GM12878 (cell line): ENCODE results near the gene ITK. TPM values are rescaled to one million over a fixed set of nuclear protein-coding genes. Genes with fewer than 3 reads are reported as not detected.

Source experiments
- ATAC-seq: fragments of 200-7000 bp; cut with Tn5 transposase; 3 replicates; pipeline ENCODE4 v1.9.1; 2020; ENCODE audit warnings: mild to moderate bottlenecking, moderate library complexity
- BruUV-seq: library from RNA; stranded (reverse); fragments of 400-500 nt; replicated peaks from 2 replicates; lab custom pipeline; 2021; lab: Mats Ljungman, UMichigan
- CTCF ChIA-PET: fragments of 300-600 bp; sonication (Branson Sonifier 250); formaldehyde crosslinking; extraction: SDS; loops from one replicate; lab custom pipeline; 2021; ENCODE audit warnings: inconsistent platforms; lab: Yijun Ruan, JAX
- POLR2A ChIA-PET: fragments of 350-600 bp; formaldehyde crosslinking; extraction: SDS; loops from one replicate; lab custom pipeline; 2021; ENCODE audit warnings: inconsistent platforms; lab: Charles Lee
- RAD21 ChIA-PET: fragments of 300-600 bp; sonication (Branson Sonifier 250); formaldehyde crosslinking; loops from one replicate; lab custom pipeline; 2023; ENCODE audit warnings: antibody characterized with exemption; ENCODE audit not compliant: unreplicated experiment; lab: Charles Lee
- SMC1A ChIA-PET: fragments of 300-600 bp; sonication (Branson Sonifier 250); formaldehyde crosslinking; loops from one replicate; lab custom pipeline; 2023; ENCODE audit not compliant: unreplicated experiment, uncharacterized antibody; lab: Charles Lee
- DNase-seq: peaks from one replicate; pipeline ENCODE4 v3.0.0-alpha.2; 2011; ENCODE audit warnings: low read depth, low spot score
- FAIRE-seq: peaks from 3 replicates; lab custom pipeline; 2011; peaks lifted over from hg19 to GRCh38; lab: Jason Lieb, UNC
- H2AFZ ChIP-seq: 2 replicates; pipeline ENCODE4 v1.6.0; 2011; ENCODE audit warnings: low read depth, low read length, control low read depth; ENCODE audit not compliant: control insufficient read depth
- H3K27ac ChIP-seq: 2 replicates; pipeline ENCODE4 v1.5.1; 2011; ENCODE audit warnings: control low read depth; ENCODE audit not compliant: control insufficient read depth, insufficient read depth
- H3K27me3 ChIP-seq, 2 experiments: replicated peaks in 1 of 2; 2 replicates each; pipeline versions ENCODE4 v1.6.0 to v1.6.1; 2011; ENCODE audit warnings: low read length in 1 of 2; ENCODE audit not compliant: control insufficient read depth in 2 of 2, insufficient read depth in 2 of 2
- H3K36me3 ChIP-seq, 2 experiments: 2 replicates each; pipeline ENCODE4 v1.5.1; 2011; ENCODE audit warnings: low read length in 1 of 2; ENCODE audit not compliant: control insufficient read depth in 2 of 2, insufficient read depth in 2 of 2
- H3K4me1 ChIP-seq: 2 replicates; pipeline ENCODE4 v1.6.1; 2011; ENCODE audit warnings: mild to moderate bottlenecking, low read length, moderate library complexity, mixed read lengths; ENCODE audit not compliant: control insufficient read depth, insufficient read depth
- H3K4me2 ChIP-seq: 2 replicates; pipeline ENCODE4 v1.6.0; 2011; ENCODE audit warnings: control low read depth; ENCODE audit not compliant: control insufficient read depth, insufficient read depth
- H3K4me3 ChIP-seq: fragments of 200-600 bp; sonication (generic); 2 replicates; pipeline ENCODE4 v1.5.1; 2016
- H3K79me2 ChIP-seq: 2 replicates; pipeline ENCODE4 v1.6.0; 2011; ENCODE audit warnings: low read length; ENCODE audit not compliant: control insufficient read depth, insufficient read depth
- H3K9ac ChIP-seq: 2 replicates; pipeline ENCODE4 v1.8.0; 2011; ENCODE audit warnings: low read length, control low read depth, mixed read lengths; ENCODE audit not compliant: control insufficient read depth, insufficient read depth
- H3K9me3 ChIP-seq: replicated peaks from 3 replicates; pipeline ENCODE4 v1.5.1; 2011; ENCODE audit warnings: mild to moderate bottlenecking, low read length; ENCODE audit not compliant: control insufficient read depth, insufficient read depth
- H4K20me1 ChIP-seq: 2 replicates; pipeline ENCODE4 v1.6.0; 2011; ENCODE audit not compliant: control insufficient read depth, insufficient read depth
- ASH2L ChIP-seq: fragments of 300-600, 200-600 bp; sonication (generic); IDR thresholded peaks from 2 replicates; pipeline ENCODE4 v1.6.1; 2017; ENCODE audit warnings: low read depth, mild to moderate bottlenecking, borderline replicate concordance
- CHD2 ChIP-seq: IDR thresholded peaks from 2 replicates; pipeline ENCODE4 v1.6.1; 2011; ENCODE audit warnings: low read depth, low read length, improper control_type of control experiment, borderline replicate concordance
- CHD4 ChIP-seq: fragments of 200-600 bp; sonication (generic); IDR thresholded peaks from 2 replicates; pipeline ENCODE4 v1.6.1; 2016; ENCODE audit warnings: mild to moderate bottlenecking
- SUZ12 ChIP-seq: fragments of 200-600 bp; sonication (generic); IDR thresholded peaks from one replicate; pipeline ENCODE4 v1.6.1; 2018; ENCODE audit warnings: antibody characterized with exemption, mild to moderate bottlenecking; ENCODE audit not compliant: unreplicated experiment
- WGBS: methylation state at CpG from one replicate; pipeline ENCODE4 v1.1.6; 2016; ENCODE audit warnings: low lambda C conversion rate; ENCODE audit not compliant: insufficient replicate concordance, insufficient coverage; ENCODE audit errors: missing lambda C conversion rate; 5-methylcytosine and 5-hydroxymethylcytosine counted together
- in situ Hi-C: fragments of 300-500 bp; cut with MboI; formaldehyde crosslinking; loops from 9 replicates; pipeline ENCODE4 v1.14.3; 2018; ENCODE audit warnings: mixed read lengths
- intact Hi-C: fragments of 100-400 bp; cut with micrococcal nuclease; formaldehyde crosslinking; loops from one replicate; pipeline ENCODE4 v1.14.2; 2022; ENCODE audit not compliant: unreplicated experiment
- polyA plus RNA-seq, 11 experiments: library from polyadenylated mRNA; depleted of rRNA in 4 of 11; unstranded in 6 of 11; stranded (reverse) in 5 of 11; fragments of >200 nt; fragmentation: Nextera tagmentation in 4 of 11; fragmentation: Illumina TruSeq in 1 of 11; extraction: Ambion mirVana in 4 of 11; extraction: Trizol in 1 of 11; gene quantifications; 1 replicate in 1 of 11; 2 replicates in 10 of 11; pipeline versions ENCODE4 v1.2.1 to v1.2.3, GENCODE V29; 2011 to 2016; ENCODE audit warnings: inconsistent platforms in 2 of 11, missing spikeins in 2 of 11, low read depth in 1 of 11
- total RNA-seq, 4 experiments: library from RNA; depleted of rRNA in 3 of 4; stranded (reverse); fragments of >200 nt in 3 of 4; fragmentation: Illumina TruSeq in 1 of 4; extraction: Trizol in 1 of 4; gene quantifications; 2 replicates each; pipeline versions ENCODE4 v1.2.1 to v1.2.3, GENCODE V29; 2013 to 2021
- TF ChIP-seq, protein P1 (sequence below): fragments of 450-650 bp; formaldehyde crosslinking; IDR thresholded peaks from 2 replicates; pipeline ENCODE4 v1.4.0; 2022; ENCODE audit warnings: mild to moderate bottlenecking, moderate library complexity
- TF ChIP-seq, protein P2 (sequence below): IDR thresholded peaks from 2 replicates; pipeline ENCODE4 v1.6.1; 2012; ENCODE audit warnings: low read depth, low read length, improper control_type of control experiment
- TF ChIP-seq, protein P3 (sequence below): fragments of 450-650 bp; IDR thresholded peaks from 2 replicates; pipeline ENCODE4 v1.6.1; 2018; ENCODE audit warnings: mild to moderate bottlenecking, low read depth, moderate library complexity; ENCODE audit not compliant: partially characterized antibody
- TF ChIP-seq, protein P4 (sequence below): fragments of 450-650 bp; formaldehyde crosslinking; IDR thresholded peaks from 2 replicates; pipeline ENCODE4 v1.5.0; 2022; ENCODE audit warnings: mild to moderate bottlenecking, missing genetic modification characterization

ITK gene
- total and polyA plus RNA-seq, 10 of the 15 experiments (the other 5 are each of a cell fraction or from before 2014, with no cell fraction given): 0.05 to 2.4 (median 0.76) TPM

DNA sequence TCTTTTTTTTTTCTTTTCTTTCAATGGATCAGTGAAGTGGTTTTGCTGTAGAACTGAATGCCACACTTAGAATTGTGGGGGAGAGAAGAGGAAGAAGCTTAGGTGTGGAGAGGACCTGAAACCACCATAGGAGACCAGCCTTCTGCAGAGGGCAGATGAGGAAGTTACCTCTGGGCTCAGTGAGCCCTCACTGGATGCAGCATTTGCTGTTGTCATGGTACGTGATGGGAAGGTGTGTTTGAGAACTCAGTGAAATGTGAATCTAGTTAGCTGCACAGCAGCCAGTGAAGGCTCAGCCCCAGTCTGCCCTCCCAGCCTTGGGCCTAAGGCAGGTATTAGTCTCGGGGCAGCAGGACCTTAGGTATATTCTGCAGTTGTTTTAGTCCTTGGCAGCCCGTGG is 102.8 kb downstream of the ITK start (continued):
- TF ChIP-seq, protein P1, sequence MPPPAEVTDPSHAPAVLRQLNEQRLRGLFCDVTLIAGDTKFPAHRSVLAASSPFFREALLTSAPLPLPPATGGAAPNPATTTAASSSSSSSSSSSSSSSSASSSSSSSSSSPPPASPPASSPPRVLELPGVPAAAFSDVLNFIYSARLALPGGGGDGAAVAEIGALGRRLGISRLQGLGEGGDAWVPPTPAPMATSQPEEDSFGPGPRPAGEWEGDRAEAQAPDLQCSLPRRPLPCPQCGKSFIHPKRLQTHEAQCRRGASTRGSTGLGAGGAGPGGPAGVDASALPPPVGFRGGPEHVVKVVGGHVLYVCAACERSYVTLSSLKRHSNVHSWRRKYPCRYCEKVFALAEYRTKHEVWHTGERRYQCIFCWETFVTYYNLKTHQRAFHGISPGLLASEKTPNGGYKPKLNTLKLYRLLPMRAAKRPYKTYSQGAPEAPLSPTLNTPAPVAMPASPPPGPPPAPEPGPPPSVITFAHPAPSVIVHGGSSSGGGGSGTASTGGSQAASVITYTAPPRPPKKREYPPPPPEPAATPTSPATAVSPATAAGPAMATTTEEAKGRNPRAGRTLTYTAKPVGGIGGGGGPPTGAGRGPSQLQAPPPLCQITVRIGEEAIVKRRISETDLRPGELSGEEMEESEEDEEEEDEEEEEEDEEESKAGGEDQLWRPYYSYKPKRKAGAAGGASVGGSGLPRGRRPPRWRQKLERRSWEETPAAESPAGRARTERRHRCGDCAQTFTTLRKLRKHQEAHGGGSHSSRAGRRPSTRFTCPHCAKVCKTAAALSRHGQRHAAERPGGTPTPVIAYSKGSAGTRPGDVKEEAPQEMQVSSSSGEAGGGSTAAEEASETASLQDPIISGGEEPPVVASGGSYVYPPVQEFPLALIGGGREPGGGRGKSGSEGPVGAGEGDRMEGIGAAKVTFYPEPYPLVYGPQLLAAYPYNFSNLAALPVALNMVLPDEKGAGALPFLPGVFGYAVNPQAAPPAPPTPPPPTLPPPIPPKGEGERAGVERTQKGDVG (CRISPR knock-in tag): no peak
- TF ChIP-seq, all 136 proteins: peak for 5

DNA sequence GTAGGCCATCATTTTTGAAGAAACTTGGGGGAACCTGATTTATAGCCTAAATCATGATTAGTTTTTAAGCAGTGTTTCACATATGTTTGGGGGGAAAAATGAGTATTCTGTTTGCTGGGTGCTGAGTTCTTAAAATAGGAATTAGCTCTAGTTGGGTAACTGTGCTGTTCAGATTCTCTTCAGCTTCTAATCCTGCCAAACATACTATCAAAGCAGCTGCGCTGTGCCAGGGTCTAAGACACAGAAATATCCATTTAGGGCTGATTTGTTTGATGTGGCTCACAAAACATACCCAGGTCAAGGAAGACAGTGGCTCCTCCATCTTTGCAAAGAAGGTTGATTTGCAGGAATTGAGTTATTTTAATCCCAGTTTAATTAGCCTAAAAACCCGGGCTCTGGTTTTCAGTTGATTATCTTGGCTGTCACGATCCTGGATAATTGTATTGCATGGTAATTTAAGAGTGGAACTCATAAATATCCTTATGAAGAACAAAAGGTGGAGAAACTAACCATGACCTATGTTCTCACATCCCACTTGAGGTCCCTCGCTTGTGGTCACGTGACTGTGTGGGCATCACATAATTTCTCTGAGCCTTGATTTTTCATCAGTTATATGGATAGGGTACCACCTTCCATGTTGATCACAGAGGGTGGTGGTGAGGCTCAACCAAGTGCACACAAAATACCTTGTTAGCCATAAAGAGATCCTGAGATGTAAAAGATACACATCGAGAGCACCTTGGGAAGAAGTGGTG is 104.0 kb downstream of the ITK start:
- FAIRE-seq (no peak), ATAC-seq (no peak), DNase-seq (no peak)
- Histone ChIP-seq H2AFZ (no peak overlapping the region), H3K79me2 (peaks cover 47% of the 10 kb centered on the region), H3K9me3 (peaks cover 5% of the 10 kb centered on the region; the same call in 1 of the 3 replicates), H3K9ac (no peak overlapping the region), H3K4me1 (peaks cover 21% of the 10 kb centered on the region), H3K36me3 (peaks cover 11 to 26% of the 10 kb centered on the region in 2 experiments), H3K4me3 (no peak overlapping the region), H3K27ac (no peak overlapping the region), H3K4me2 (no peak overlapping the region), H4K20me1 (peaks cover 7% of the 10 kb centered on the region; the same call in 1 of the 2 replicates), H3K27me3 (no peaks in the 10 kb centered on the region)
- ChIA-PET CTCF (interaction anchor here (0.5 to 3.2 kb wide), 10 partner anchors 11 to 136 kb away, joined by 3 to 21 read pairs (median 4); no protein-coding TSS in a partner anchor), POLR2A (interaction anchor here (1.0 to 5.7 kb wide), 5 partner anchors 8 to 22 kb away, joined by 3 to 41 read pairs (median 7); no protein-coding TSS in a partner anchor), SMC1A (interaction anchor here (0.7 to 2.5 kb wide), 11 partner anchors 12 to 273 kb away, joined by 3 to 24 read pairs (median 5); no protein-coding TSS in a partner anchor), RAD21 (interaction anchor here (2.0 to 2.6 kb wide), 2 partner anchors 12 to 117 kb away, joined by 5 to 36 read pairs; no protein-coding TSS in a partner anchor)
- 96% methylated on average over 6 of the region's 6 CpGs for WGBS
- no TSS peak for BruUV-seq
- in situ Hi-C loops (no loop called here), intact Hi-C loops (loop anchor here (10.0 kb wide), 1 partner anchor 1210 kb away; no protein-coding TSS in a partner anchor)
- TF ChIP-seq CHD4: no peak
- TF ChIP-seq SUZ12: no peak
- no peak for TF ChIP-seq ASH2L
- TF ChIP-seq, protein P2, sequence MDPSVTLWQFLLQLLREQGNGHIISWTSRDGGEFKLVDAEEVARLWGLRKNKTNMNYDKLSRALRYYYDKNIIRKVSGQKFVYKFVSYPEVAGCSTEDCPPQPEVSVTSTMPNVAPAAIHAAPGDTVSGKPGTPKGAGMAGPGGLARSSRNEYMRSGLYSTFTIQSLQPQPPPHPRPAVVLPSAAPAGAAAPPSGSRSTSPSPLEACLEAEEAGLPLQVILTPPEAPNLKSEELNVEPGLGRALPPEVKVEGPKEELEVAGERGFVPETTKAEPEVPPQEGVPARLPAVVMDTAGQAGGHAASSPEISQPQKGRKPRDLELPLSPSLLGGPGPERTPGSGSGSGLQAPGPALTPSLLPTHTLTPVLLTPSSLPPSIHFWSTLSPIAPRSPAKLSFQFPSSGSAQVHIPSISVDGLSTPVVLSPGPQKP: no peak
- TF ChIP-seq, protein P3, sequence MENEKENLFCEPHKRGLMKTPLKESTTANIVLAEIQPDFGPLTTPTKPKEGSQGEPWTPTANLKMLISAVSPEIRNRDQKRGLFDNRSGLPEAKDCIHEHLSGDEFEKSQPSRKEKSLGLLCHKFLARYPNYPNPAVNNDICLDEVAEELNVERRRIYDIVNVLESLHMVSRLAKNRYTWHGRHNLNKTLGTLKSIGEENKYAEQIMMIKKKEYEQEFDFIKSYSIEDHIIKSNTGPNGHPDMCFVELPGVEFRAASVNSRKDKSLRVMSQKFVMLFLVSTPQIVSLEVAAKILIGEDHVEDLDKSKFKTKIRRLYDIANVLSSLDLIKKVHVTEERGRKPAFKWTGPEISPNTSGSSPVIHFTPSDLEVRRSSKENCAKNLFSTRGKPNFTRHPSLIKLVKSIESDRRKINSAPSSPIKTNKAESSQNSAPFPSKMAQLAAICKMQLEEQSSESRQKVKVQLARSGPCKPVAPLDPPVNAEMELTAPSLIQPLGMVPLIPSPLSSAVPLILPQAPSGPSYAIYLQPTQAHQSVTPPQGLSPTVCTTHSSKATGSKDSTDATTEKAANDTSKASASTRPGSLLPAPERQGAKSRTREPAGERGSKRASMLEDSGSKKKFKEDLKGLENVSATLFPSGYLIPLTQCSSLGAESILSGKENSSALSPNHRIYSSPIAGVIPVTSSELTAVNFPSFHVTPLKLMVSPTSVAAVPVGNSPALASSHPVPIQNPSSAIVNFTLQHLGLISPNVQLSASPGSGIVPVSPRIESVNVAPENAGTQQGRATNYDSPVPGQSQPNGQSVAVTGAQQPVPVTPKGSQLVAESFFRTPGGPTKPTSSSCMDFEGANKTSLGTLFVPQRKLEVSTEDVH: no peak
- TF ChIP-seq, protein P4, sequence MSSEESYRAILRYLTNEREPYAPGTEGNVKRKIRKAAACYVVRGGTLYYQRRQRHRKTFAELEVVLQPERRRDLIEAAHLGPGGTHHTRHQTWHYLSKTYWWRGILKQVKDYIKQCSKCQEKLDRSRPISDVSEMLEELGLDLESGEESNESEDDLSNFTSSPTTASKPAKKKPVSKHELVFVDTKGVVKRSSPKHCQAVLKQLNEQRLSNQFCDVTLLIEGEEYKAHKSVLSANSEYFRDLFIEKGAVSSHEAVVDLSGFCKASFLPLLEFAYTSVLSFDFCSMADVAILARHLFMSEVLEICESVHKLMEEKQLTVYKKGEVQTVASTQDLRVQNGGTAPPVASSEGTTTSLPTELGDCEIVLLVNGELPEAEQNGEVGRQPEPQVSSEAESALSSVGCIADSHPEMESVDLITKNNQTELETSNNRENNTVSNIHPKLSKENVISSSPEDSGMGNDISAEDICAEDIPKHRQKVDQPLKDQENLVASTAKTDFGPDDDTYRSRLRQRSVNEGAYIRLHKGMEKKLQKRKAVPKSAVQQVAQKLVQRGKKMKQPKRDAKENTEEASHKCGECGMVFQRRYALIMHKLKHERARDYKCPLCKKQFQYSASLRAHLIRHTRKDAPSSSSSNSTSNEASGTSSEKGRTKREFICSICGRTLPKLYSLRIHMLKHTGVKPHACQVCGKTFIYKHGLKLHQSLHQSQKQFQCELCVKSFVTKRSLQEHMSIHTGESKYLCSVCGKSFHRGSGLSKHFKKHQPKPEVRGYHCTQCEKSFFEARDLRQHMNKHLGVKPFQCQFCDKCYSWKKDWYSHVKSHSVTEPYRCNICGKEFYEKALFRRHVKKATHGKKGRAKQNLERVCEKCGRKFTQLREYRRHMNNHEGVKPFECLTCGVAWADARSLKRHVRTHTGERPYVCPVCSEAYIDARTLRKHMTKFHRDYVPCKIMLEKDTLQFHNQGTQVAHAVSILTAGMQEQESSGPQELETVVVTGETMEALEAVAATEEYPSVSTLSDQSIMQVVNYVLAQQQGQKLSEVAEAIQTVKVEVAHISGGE (CRISPR knock-in tag): no peak
- TF ChIP-seq CHD2: no peak
